ENCODE data around the gene CFAP210.

GRCh38 chr2:169599568-169599967, 94.6 kb downstream of the CFAP210 start:
- no peak for TF ChIP-seq POLR2AphosphoS5 (IDR thresholded peaks at IDR 0.05)
- no peak for TF ChIP-seq CTCF (IDR thresholded peaks at IDR 0.05)
- TF ChIP-seq EP300 (IDR thresholded peaks at IDR 0.05) = no peak

All from upper lobe of left lung (tissue), 4 donors.